ENCODE measurements around the gene GET4.

GRCh38 chr7:919114-919442 is 42.7 kb downstream of the GET4 start:
- TF ChIP-seq ZNF274 (IDR thresholded peaks at IDR 0.05; ENCODE audit: low read depth, low read length) (no peak), YY1 (IDR thresholded peaks at IDR 0.05; ENCODE audit: insufficient read depth, insufficient read length) (no peak)
